ENCODE measurements around the gene DGAT2. TPM values are rescaled to one million over a fixed set of nuclear protein-coding genes. Genes with fewer than 3 reads are reported as not detected.

Gene DGAT2
- polyA plus RNA-seq, 1 donor from 2014 or later: 2.7 TPM

DNA sequence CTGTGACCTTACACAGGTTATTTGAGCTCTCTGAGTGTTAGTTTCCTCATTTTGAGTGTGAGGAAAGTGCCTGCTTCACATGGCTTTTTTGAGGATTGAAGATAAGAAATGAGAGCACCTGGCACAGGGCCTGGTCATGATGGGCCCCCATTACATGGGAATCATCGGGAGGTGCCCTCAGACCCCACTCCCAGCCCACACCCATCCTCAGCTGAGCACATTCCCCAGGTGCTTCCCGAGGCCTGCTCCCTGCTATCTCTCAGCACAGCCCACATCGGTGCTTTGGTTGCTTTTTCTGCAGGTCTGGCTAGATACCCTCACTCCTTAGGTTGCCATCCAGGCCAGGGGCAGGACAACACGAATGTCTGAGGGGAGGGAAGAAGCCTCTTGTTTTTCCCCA, 16.6 kb downstream of the DGAT2 start:
- Histone ChIP-seq H3K27me3 (ENCODE audit: insufficient read depth, low read depth, low read length) (no peaks in the 10 kb centered on the region), H3K4me3 (ENCODE audit: low read length) (no peak overlapping the region), H3K36me3 (ENCODE audit: insufficient read depth, low read length) (no peaks in the 10 kb centered on the region), H3K27ac (ENCODE audit: low read length) (no peak overlapping the region), H3K9ac (ENCODE audit: low read length) (no peak overlapping the region), H4K20me1 (ENCODE audit: insufficient read depth) (no peaks in the 10 kb centered on the region), H3K9me2 (ENCODE audit: insufficient read depth, low read length) (no peaks in the 10 kb centered on the region), H3K9me3 (ENCODE audit: low read length) (no peaks in the 10 kb centered on the region), H2AFZ (ENCODE audit: low read depth, low read length) (no peak overlapping the region), H3K4me2 (ENCODE audit: low read length) (no peak overlapping the region), H3K79me2 (replicated peaks; ENCODE audit: insufficient read depth, low read length) (no peaks in the 10 kb centered on the region), H3F3A (ENCODE audit: insufficient read depth, low read length, poor library complexity, severe bottlenecking) (no peaks in the 10 kb centered on the region)
- TF ChIP-seq, protein P1, sequence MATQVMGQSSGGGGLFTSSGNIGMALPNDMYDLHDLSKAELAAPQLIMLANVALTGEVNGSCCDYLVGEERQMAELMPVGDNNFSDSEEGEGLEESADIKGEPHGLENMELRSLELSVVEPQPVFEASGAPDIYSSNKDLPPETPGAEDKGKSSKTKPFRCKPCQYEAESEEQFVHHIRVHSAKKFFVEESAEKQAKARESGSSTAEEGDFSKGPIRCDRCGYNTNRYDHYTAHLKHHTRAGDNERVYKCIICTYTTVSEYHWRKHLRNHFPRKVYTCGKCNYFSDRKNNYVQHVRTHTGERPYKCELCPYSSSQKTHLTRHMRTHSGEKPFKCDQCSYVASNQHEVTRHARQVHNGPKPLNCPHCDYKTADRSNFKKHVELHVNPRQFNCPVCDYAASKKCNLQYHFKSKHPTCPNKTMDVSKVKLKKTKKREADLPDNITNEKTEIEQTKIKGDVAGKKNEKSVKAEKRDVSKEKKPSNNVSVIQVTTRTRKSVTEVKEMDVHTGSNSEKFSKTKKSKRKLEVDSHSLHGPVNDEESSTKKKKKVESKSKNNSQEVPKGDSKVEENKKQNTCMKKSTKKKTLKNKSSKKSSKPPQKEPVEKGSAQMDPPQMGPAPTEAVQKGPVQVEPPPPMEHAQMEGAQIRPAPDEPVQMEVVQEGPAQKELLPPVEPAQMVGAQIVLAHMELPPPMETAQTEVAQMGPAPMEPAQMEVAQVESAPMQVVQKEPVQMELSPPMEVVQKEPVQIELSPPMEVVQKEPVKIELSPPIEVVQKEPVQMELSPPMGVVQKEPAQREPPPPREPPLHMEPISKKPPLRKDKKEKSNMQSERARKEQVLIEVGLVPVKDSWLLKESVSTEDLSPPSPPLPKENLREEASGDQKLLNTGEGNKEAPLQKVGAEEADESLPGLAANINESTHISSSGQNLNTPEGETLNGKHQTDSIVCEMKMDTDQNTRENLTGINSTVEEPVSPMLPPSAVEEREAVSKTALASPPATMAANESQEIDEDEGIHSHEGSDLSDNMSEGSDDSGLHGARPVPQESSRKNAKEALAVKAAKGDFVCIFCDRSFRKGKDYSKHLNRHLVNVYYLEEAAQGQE (IDR thresholded peaks at IDR 0.05; ENCODE audit: borderline replicate concordance): no peak
- TF ChIP-seq TAF1 (IDR thresholded peaks at IDR 0.05; ENCODE audit: low read depth) (no peak), EP300 (conservative IDR thresholded peaks at IDR 0.05; ENCODE audit: poor library complexity, severe bottlenecking) (no peak), SMC3 (conservative IDR thresholded peaks at IDR 0.05; ENCODE audit: poor library complexity) (no peak), MXI1 (conservative IDR thresholded peaks at IDR 0.05; ENCODE audit: poor library complexity, severe bottlenecking) (no peak), RAD21 (conservative IDR thresholded peaks at IDR 0.05) (no peak), POLR2AphosphoS5 (IDR thresholded peaks at IDR 0.05) (no peak), EZH2 (IDR thresholded peaks at IDR 0.05; ENCODE audit: borderline replicate concordance, insufficient read depth, low read length, poor library complexity, severe bottlenecking) (no peak)
- TF ChIP-seq, protein P2, sequence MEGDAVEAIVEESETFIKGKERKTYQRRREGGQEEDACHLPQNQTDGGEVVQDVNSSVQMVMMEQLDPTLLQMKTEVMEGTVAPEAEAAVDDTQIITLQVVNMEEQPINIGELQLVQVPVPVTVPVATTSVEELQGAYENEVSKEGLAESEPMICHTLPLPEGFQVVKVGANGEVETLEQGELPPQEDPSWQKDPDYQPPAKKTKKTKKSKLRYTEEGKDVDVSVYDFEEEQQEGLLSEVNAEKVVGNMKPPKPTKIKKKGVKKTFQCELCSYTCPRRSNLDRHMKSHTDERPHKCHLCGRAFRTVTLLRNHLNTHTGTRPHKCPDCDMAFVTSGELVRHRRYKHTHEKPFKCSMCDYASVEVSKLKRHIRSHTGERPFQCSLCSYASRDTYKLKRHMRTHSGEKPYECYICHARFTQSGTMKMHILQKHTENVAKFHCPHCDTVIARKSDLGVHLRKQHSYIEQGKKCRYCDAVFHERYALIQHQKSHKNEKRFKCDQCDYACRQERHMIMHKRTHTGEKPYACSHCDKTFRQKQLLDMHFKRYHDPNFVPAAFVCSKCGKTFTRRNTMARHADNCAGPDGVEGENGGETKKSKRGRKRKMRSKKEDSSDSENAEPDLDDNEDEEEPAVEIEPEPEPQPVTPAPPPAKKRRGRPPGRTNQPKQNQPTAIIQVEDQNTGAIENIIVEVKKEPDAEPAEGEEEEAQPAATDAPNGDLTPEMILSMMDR (IDR thresholded peaks at IDR 0.05; ENCODE audit: poor library complexity, severe bottlenecking): no peak

DNA sequence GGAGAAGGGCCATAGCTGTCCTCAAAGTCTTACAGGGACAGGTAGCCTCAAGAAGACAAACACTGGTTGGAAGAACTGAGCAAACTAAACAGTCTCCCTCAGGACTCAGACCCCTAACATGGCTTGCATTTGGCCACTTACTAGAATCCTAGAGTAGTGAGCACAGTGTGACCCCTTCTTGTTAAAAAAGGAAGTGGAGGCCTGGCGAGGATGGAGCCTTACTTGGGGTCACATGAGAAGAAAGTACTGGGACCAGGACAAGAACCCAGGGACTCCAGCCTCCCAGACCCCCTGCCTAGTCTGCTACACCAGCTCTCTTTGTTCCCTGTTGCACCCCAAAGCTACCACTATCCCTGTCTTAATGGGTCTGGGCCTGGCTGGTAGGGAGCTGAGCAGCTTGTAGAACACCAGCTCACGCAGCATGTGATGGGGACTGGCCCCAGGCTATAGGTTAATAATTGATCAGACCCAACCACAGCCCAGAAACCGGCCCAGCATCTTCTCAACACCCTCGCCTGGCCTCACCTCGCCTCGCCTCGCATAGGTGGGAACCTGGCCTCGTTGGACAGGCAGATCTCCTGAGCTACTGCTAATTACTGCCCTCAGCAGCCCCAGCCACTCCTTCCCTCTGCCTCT, 17.6 kb downstream of the DGAT2 start:
- no peak overlapping the region for H3K4me3 ChIP-seq (ENCODE audit: low read length)
- no peaks in the 10 kb centered on the region for H3K79me2 ChIP-seq (replicated peaks; ENCODE audit: insufficient read depth, low read length)
- H3F3A ChIP-seq (ENCODE audit: insufficient read depth, low read length, poor library complexity, severe bottlenecking): no peaks in the 10 kb centered on the region
- H3K27ac ChIP-seq (ENCODE audit: low read length): no peak overlapping the region
- no peaks in the 10 kb centered on the region for H3K9me3 ChIP-seq (ENCODE audit: low read length)
- no peaks in the 10 kb centered on the region for H3K27me3 ChIP-seq (ENCODE audit: insufficient read depth, low read depth, low read length)
- no peaks in the 10 kb centered on the region for H3K36me3 ChIP-seq (ENCODE audit: insufficient read depth, low read length)
- no peak overlapping the region for H3K4me2 ChIP-seq (ENCODE audit: low read length)
- TF ChIP-seq EZH2 (IDR thresholded peaks at IDR 0.05; ENCODE audit: borderline replicate concordance, insufficient read depth, low read length, poor library complexity, severe bottlenecking) (no peak), MXI1 (conservative IDR thresholded peaks at IDR 0.05; ENCODE audit: poor library complexity, severe bottlenecking) (no peak), RAD21 (conservative IDR thresholded peaks at IDR 0.05) (no peak), TAF1 (IDR thresholded peaks at IDR 0.05; ENCODE audit: low read depth) (no peak)
- H3K9ac ChIP-seq (ENCODE audit: low read length): no peak overlapping the region
- no peak overlapping the region for H2AFZ ChIP-seq (ENCODE audit: low read depth, low read length)
- no peaks in the 10 kb centered on the region for H4K20me1 ChIP-seq (ENCODE audit: insufficient read depth)
- H3K9me2 ChIP-seq (ENCODE audit: insufficient read depth, low read length): no peaks in the 10 kb centered on the region

All from neural cell (in vitro differentiated cells).